Activated CD8-positive, alpha-beta memory T cell treated with anti-CD3 and anti-CD28 coated beads, Interleukin-2, amount 50 U/mL, for 48 hours (primary cell): Measurements from ENCODE around the gene HEXD.
"Not testable (repeated sequence)": the region's sequence is repeated elsewhere in the genome, so short reads cannot be mapped to it uniquely, and the experiment has no call there.

Source experiments
- DNase-seq: peaks from one replicate; pipeline ENCODE4 v3.0.0-alpha.2; 2020

HEXD gene

DNA sequence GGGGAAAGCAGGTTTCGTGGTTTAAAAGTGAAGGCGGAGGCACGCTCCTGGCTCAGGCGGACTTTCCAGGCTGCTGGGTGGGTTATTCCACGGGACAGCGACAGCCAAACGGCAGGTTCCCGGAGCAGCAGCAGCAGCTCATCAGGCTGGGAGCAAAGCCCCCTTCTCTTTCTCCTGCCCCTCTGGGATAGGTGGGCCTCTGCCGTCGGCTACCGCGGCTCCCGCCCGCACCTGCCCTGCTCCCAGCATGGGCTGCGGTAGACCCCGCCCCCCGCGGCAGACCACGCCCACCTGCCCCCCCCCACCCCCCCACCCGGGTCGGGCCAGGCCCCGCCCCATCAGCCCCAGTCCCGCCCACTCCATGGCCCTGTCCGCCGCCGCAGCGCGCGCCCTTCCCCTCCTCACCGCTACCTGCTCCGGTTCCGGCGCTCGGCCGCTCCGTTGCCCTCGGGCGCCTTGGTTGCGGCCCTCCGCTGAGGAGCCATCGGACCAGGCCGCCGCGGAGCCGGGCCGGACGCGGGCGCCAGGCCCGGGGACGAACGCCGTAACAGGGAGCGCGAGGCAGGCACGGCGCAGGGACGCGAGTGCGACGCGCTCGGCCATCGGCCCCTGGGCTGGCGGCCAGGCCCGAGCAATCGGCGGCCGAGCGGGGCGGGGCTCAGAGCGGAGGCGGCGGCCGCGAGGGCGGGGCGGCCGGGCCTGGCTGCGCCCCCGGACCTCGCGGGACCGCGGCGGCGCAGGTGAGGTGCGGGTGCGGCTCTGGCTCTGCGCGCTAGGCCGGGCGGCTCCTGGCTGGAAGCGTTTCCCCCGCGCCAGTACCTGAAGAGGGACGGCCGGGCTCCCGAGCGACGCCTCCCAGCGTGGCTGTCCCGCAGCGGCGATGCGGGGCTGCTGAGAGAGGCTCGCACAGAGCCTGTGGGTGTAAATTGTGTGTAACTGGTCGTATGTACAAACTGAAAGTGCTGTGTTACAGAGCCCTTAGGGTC, at the start of gene HEXD, which contains the start of gene OGFOD3:
HEXD (plus strand) TSS at position 347 of the 986 bp plus-strand sequence. CDS start 1,453 bp downstream, outside the sequence.
OGFOD3 (minus strand) TSS at position 586 of the 986 bp plus-strand sequence; CDS start at position 485, 101 bp downstream.
- peak; percentile 91 for DNase-seq

DNA sequence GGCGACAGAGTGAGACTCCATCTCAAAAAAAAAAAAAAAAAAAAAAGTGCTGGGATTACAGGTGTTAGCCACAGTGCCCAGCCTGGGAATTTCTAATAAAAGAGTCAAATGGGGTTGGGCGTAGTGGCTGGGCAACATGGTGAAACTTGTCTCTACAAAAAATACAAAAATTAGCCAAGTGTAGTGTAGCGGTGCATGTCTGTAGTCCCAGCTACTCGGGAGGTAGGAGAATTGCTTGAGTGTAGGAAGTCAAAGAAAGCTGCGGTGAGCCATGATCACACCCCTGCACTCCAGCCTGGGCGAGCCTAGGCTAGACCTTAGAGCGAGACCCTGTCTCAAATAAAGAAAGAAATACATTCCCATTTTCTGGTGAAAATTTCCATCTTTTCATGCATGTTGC, 48.9 kb upstream of the HEXD start:
- DNase-seq: no peak

DNA sequence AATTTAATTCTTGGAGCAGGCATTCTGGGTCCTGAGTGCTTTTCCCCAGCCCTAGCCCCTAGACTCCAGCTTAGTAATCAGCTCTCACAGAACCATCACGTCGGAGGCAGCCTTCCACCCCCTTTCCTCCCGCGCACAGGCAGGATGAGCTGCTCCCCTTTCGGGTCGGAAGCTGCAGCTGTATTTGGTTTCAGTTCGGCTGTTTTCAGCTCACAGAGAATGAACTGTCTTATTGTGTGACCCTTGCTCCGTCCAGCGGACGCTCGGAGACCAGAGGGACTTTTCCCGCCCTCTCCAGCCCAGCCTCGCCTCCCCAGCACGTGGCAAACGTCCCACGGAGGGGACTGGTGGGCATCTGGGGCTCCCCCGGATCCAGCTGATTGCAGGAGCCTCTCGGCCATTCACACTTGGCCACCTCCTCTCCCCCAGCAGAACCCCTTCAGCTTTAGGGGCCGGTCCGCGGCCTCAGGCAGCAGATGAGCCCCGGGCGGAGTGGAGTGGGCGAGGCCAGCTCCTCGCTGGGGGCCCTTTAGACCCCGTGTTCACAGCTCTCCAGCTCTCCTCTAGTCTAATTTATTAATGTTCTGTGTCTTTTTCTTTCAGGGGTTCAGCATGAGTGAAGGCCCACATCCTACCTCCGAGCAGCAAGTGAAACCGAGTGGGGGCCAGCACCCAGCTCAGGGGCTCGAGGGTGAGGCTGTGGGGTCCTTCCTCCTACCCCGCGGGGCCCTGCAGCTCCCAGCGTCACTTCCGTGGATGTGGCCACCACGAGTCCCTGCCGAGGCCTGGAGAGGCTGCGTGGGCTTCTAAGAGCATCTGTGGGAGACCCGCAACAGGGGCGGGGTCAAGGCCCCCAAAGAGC, 47.4 kb upstream of the HEXD start:
- DNase-seq: no peak

DNA sequence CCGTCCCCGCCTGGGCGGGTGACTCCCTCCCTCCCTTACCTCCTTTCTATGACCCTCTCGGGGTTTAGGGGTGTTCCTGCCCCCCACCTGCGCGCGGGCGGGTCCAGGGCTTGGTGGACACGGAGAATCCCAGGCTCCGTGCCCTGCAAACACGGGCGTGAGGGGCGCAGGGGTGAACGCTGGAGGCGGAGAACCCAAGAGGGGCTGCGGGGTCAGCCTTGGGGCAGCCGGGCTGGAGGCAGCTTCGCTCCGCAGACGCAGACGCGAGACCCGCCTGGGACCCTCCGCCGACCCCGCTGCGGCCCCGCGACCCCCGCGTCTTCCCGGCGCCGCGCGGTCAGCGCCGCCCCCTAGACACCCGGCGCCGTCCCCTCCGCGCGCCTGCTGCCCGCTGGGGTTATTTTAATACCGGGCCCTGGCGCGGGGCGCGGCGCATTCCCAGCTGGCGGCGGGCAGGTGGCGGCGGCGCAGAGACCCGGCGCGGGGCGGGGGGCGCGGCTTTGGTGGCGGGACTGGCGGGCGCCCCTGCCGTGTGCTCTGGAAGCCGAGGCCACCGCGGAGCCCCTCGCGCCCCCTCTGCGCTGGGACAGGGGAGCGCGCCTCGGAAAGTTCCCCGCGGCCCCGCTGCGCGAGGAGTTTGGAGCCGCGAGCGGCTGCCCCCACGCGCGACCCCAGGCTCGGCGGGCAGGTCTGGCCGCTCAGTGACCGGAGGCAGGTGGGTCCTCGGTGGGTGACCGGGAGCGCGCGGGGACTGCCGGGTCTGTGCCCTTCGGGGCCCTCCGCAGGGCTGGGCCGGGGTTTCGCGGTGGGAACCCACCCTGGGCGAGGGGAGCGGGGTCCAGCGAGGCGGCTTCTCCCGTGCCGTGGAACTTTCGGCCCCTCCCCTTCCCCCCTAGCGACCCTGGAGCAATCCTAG, 46.6 kb upstream of the HEXD start, which contains the start of gene UTS2R:
UTS2R (plus strand) TSS at position 433 of the 916 bp plus-strand sequence. CDS start 2,560 bp downstream, outside the sequence.
- no peak for DNase-seq

DNA sequence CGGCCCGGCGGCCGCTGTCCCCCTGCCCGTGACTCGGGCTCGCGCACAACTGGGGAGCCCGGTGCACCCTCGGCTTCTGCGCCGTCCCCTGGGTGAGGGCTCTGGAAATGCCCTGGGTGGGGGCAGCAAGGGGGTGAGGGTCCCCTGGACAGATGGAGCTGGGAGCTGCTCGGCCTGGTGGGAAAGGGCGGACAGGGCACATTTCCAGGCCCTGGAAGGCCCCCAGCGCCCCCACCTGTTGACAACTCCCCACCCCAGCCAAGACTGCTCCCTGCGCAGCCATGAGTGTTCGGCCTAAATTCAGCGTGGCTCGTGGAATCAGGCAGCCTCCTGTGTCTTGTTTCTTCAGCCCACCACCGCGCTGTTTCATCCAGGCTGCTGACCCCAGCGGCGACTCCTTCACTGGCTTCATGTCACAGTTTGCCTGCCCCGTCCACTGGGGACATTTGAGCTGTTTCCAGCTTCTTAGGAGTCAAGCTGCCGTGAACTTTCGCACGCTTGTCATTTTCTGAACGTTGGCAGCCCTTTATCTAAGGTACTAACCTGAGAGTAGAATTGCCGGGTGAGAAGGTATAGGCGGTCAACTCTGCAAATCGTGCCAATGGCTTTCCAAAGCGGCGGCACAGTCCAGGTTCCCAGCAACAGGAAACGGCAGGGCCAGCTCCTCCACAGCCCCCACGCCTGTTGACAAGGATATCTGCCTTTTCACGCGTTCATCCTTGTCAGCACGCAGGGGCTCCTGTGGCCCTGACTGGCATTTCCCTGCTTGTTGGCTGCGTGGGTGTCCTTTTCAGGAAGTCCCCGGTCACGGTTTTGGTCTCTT, 45.7 kb upstream of the HEXD start:
- no peak for DNase-seq

DNA sequence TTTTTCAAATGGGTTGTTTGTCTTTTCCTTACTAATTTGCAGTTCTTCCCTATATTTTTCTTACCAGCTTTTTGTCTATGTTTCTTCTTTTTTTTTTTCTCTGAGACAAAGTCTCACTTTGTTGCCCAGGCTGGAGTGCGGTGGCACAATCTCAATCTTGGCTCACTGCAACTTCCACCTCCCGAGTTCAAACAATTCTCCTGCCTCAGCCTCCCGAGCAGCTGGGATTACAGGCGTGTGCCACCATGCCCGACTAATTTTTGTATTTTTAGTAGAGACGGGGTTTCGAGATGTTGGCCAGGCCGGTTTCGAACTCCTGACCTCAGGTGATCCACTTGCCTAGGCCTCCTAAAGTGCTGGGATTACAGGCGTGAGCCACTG, 45.1 kb upstream of the HEXD start:
- not testable (repeated sequence) for DNase-seq

DNA sequence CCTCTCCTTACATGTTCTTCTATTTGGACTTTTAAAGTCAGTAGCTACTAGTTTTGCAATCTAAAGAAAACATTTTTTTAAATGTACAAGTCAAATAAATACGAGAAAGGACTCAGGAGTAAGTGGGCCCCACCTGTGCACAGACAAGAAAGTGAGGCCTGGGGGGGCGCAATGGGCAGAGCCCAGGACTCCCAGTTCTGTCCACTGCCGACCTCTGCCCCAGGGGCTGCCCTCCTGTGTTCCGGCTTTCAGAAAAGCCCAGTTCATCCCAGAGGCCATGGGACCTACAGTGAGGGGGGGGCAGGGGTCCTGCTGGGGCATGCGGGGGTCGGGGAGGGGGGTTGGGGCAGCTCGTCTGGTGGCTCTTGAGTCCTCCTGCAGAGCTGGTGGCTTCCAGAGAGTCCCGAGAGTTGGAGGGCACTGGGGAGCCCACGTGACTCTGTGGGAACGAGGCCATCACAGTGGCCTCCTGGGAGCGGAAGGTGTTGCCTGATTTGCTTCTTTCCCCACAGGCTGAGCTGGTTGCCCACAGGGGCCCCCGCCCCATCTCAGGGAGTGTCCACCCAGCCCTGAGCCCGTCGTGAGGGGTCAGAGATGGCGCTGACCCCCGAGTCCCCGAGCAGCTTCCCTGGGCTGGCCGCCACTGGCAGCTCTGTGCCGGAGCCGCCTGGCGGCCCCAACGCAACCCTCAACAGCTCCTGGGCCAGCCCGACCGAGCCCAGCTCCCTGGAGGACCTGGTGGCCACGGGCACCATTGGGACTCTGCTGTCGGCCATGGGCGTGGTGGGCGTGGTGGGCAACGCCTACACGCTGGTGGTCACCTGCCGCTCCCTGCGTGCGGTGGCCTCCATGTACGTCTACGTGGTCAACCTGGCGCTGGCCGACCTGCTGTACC, 44.2 kb upstream of the HEXD start:
- DNase-seq: no peak

DNA sequence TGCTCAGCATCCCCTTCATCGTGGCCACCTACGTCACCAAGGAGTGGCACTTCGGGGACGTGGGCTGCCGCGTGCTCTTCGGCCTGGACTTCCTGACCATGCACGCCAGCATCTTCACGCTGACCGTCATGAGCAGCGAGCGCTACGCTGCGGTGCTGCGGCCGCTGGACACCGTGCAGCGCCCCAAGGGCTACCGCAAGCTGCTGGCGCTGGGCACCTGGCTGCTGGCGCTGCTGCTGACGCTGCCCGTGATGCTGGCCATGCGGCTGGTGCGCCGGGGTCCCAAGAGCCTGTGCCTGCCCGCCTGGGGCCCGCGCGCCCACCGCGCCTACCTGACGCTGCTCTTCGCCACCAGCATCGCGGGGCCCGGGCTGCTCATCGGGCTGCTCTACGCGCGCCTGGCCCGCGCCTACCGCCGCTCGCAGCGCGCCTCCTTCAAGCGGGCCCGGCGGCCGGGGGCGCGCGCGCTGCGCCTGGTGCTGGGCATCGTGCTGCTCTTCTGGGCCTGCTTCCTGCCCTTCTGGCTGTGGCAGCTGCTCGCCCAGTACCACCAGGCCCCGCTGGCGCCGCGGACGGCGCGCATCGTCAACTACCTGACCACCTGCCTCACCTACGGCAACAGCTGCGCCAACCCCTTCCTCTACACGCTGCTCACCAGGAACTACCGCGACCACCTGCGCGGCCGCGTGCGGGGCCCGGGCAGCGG, 43.4 kb upstream of the HEXD start:
- no peak for DNase-seq

DNA sequence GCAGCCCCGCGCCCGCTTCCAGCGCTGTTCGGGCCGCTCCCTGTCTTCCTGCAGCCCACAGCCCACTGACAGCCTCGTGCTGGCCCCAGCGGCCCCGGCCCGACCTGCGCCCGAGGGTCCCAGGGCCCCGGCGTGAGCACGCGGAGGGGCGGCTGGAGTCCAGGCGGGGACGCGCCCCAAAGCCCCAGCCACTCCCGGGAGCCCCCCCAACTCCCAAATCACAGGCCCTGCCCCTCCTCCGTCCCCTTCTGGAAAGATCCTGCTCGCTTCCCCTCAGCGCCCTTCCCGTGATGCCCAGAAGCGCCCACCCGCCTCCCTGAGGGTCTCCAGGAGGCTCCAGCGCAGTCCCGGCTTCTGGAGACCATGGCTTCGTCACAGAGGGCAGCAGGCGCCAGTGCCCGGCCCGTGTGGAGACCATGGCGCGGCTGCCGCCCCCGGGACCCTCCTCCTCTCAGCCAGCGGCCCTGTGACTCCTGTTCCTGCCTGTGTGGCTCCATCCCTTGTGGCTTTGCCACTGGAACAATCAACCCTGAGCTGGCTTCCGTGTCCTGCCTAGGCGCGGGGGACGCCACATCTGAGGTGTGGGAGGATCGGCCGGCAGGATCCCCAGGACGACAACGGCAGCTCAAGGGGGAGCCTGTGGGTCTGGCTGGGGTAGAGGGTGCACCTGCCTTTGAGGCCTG, 42.6 kb upstream of the HEXD start:
- DNase-seq: no peak

DNA sequence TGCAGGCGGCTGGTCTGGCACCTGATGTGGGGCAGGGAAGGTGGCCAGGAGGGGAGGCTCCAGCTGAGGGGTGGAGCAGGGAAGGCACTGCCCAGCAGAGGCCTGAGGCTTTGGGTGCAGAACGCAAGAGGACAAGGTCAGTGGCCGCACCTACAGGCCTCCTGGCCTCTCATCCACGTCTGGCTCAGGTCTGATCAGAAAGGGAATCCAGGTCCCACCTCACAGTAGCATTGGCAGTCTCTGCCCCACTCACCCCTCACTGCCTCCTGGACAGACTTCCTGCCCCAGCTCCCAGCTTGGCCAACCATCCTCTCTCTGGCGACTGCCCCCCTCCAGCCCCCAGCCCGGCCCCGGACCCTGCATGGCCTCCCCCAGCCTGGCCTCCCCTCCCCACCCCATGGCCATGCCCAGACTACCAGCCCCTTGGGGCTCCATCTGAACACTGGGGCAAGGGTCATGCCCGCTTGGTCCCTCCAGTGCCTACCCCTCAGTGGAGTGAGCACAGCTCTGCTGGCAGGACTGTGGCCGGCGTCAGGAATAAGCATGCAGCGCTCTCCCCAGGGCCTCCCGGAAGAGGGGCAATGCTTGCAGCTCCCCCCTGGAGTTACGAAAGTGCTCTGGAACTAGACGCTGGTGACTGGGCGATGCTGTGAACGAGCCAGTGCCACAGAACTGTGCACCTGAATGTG, 42.0 kb upstream of the HEXD start:
- DNase-seq: no peak

DNA sequence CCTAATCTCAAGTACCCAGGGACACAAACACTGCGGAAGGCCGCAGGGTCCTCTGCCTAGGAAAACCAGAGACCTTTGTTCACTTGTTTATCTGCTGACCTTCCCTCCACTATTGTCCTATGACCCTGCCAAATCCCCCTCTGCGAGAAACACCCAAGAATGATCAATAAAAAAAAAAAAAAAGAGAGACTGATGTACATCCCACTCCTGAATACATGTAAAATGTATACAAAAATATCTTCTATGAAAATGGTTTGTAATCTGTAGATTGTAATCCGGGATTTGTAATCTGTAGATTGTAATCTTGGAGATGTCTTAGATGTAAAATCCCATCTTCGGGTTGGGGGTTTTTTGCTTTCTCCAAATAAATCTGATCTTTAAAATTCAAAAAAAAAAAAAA, 40.9 kb upstream of the HEXD start:
- DNase-seq: not testable (repeated sequence)

DNA sequence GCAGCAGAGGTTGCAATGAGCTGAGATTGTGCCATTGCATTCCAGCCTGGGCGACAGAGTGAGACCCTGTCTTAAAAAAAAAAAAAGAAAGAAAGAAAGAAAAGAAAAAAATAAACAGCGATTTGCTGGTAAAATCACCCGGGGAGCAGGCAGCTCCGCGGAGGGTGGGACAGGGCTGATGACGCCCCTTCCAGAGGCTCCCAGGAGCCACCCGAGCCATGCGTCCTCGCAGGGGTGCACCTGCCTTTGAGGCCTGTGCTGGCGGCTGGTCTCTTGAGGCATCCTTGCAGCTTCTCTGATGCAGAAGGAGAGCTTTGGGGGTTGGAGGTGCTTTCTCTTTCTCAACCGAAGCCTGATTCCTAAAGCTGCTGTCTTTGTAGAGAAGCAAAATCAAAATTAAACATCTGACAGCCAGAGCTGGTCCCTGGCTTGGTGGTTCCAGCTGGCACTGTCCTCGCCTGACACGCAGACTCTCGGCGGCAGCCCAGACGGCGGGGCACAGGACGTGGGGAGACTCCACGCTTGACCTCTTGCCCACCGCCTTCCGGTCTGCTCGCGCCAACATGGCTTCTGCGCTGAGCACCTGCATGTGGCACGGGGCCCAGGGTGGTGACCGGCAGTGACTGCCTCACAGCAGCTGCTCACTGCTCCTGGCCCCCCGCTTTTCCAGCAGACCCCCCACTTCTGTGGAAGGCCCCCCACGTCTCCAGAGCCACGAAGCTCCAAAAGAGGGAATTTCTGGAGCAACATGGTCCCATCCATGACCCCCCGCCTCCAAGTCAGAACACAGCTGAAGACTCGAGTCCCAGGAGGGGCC, 40.0 kb upstream of the HEXD start:
- DNase-seq: no peak

DNA sequence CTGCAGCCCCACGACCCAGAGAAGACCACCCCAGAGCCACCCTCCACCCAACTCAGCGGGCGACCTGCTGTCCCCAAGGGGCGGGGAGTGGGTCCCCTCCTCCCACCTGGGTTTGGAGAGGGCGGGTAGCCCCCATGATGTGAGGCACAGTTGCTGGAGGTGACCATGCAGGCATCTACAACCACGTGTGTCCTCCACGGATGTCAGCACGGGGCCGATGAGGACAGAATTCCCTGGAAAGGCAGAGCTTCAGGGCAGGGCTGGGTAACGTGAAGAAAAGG, 39.5 kb upstream of the HEXD start:
- no peak for DNase-seq

DNA sequence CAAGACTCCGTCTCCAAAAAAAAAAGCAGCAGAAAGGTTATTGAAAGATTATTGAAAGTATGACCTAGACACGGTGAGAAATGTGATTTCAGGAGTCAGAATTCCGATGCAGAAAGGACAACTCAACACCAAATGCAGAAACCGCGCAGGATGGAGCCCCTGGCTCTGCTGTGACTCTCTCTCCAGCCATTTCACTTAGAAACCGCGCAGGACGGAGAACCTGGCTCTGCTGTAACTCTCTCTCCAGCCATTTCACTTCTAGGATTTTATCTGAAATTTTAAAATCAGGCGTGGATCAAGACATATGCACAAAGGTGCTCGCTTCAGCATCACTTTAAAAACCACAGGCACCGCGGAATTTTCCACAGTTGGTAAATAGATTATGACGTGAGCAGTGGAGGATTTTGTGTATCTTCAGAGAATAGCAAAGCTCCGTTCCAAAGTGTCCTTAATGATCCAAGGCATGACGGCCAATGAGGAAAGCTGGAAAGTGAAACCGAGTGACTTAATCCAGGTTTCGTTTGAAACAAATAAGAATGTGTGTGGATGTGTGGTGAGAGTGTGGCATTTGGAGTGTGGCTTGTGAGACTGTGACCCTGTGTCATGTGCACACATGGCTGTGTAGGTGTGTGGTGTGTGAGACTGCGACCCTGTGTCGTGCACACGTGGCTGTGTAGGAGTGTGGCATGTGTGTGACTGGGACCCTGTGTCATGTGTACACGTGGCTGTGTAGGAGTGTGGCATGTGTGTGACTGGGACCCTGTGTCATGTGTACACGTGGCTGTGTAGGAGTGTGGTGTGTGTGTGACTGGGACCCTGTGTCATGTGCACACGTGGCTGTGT, 37.1 kb upstream of the HEXD start:
- no peak for DNase-seq

DNA sequence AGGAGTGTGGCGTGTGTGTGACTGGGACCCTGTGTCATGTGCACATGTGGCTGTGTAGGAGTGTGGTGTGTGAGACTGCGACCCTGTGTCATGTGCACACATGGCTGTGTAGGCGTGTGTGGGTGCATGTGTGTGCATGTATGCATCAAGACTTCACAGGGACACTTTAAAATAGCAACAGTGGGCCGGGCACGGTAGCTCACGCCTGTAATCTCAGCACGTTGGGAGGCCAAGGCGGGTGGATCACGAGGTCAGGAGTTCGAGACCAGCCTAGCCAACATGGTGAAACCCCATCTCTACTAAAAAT, 36.5 kb upstream of the HEXD start:
- DNase-seq: not testable (repeated sequence)

DNA sequence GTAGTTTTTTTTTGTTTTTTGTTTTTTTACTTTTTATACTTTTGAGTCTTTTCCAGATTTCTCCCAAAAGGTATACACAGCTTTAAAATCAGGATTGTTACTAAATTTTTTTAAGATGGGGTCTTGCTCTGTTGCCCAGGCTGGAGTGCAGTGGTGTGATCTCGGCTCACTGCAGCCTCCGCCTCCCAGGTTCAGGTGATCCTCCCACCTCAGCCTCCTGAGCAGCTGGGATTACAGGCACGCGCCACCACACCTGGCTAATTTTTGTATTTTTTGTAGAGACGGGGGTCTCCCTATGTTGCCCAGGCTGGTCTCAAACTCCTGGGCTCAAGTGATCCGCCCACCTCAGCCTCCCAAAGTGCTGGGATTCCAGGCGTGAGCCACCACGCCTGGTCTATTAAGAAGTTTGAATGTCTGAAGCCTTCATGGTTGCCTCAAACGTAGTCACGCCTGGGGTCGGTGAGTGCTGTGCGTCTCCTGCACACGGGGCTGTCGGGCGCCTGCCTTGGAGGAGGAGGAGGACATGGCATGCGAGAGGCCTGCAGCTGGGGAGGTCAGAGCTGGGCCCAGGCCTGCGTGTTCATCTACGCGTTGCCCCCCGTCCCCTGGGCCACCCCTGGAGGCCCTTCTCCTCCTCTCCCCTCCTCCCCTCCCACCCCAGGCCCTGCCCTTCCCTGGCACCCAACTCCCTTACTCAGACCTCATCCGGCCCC, 35.8 kb upstream of the HEXD start:
- DNase-seq: not testable (repeated sequence)
